ENCODE data around the gene C1QTNF7.

DNA sequence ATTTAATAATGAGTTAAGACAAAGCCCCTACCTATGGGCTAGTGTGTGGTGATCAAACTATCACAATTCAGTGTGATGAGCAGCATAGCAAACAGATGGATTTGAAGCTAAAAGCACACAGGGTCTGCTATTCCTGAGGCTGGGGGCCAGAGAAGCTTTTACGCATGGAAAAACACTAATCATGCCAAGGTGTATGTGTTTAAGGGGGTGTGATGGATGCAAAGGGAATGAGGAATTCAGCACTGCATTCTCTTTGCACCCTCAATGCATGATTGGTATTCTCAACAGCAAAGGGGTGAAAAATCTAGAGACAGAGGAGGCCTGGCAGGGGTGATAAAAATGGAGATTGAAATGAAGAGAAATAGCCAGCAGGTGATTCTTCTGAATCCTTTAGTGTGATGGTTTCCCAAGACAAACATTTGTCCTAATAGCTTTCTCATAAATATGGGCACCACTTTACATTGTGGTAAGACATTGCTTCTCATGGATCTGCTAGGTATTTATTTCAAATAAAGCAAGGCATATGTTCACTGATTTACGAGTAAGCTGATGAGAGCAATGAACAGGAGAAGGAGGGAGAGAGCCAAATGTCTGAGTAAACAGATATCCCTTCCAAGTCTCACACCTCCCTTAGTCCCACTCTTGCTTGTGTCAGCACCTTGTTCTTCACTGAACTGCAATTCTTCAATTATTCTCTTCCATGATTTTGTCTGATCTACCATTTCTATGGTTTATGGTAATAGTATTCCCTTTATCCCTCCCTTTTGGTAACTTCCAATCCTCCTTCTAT is 15.7 kb downstream of the C1QTNF7 start:
- no peak for TF ChIP-seq EZH2 (IDR thresholded peaks at IDR 0.05; ENCODE audit: low read length, unreplicated experiment)
- TF ChIP-seq, protein P1, sequence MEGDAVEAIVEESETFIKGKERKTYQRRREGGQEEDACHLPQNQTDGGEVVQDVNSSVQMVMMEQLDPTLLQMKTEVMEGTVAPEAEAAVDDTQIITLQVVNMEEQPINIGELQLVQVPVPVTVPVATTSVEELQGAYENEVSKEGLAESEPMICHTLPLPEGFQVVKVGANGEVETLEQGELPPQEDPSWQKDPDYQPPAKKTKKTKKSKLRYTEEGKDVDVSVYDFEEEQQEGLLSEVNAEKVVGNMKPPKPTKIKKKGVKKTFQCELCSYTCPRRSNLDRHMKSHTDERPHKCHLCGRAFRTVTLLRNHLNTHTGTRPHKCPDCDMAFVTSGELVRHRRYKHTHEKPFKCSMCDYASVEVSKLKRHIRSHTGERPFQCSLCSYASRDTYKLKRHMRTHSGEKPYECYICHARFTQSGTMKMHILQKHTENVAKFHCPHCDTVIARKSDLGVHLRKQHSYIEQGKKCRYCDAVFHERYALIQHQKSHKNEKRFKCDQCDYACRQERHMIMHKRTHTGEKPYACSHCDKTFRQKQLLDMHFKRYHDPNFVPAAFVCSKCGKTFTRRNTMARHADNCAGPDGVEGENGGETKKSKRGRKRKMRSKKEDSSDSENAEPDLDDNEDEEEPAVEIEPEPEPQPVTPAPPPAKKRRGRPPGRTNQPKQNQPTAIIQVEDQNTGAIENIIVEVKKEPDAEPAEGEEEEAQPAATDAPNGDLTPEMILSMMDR (conservative IDR thresholded peaks at IDR 0.05; ENCODE audit: low read depth, low read length), result no peak
- TF ChIP-seq EZH2phosphoT487 (IDR thresholded peaks at IDR 0.05; ENCODE audit: borderline replicate concordance, low read length), result no peak

Measured in PC-3 (cell line).